GM18907 (cell line): ENCODE results near the gene FTO.

ENCODE experiments used
- ATAC-seq: cut with Tn5 transposase; IDR thresholded peaks from one replicate; pipeline ENCODE4 v1.9.1; 2021; ENCODE audit warnings: mild to moderate bottlenecking, moderate library complexity; ENCODE audit not compliant: unreplicated experiment

FTO gene

GRCh38 chr16:54193665-54194333 lies 489.8 kb downstream of the FTO start:
- peak; percentile 93 for ATAC-seq

DNA sequence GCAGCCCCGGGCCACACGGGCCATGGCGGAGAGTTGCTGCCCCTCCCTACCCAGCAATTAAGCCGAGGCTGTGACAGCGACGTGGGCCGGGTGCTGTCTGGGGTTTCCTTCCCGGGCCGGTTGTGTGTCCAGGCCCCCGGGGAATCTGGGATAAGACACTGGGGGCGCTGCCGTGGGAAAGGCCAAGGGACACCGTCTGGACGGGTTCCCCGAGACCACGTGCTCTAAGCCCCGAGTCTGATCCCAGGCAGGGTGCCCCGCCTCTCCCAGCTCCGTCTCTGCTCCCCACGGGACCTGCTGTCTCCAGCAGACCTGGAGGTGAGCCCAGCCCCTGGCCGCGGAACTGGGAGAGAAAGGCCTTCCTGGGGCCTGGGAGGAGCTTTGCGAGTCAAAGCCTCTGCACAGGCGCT lies 490.4 kb downstream of the FTO start:
- ATAC-seq, result no peak

DNA sequence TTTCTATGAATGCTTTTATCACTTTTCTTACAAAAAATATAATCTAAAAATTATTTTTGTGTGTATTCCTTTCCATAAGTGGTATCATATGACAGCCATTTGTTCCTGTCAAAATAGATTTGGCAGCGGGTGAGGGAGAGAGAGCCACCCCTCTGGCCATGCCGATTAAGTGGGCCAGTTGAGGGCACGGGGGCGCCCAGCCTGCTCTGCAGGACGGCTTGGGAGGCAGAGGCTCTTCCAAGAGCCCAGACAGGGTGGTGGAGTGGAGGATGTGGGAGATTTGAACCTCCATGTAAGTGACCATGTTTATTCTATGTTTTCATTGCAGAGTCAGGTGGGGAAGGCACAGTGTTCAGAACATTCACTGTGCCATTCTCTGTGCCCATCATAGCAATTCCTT lies 493.8 kb downstream of the FTO start:
- no peak for ATAC-seq

DNA sequence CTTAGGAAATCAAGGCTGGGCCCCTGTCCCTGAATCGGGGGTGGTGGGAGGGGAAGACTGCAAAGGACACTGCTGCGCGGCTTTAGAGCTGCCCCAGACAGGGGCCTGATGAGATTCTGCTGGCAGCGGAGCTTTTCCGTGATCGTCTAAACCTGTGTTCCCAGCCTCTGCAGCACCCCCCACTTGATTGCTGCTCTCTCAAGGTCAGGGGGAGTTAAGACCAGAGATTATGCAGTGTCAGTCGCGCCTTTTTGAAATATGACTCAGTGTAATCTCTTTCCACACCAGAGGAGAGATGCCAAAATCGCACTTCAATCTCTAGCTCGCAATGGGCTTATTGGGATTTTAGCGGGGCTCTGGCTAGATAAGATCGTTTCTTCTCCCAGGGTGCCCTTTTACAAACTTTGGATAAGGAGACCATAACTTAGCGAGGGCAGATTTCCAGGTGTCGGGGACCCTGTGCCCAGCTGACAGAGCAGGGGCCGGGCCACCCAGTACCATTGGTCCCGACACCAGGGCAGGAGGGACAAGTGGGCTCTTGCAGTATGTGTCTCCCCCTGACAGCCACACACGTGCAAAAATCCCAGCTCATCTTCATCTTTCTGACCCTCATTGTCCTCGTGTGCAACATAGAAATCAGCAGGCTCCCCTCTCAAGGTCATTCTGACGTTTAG lies 495.7 kb downstream of the FTO start:
- no peak for ATAC-seq

DNA sequence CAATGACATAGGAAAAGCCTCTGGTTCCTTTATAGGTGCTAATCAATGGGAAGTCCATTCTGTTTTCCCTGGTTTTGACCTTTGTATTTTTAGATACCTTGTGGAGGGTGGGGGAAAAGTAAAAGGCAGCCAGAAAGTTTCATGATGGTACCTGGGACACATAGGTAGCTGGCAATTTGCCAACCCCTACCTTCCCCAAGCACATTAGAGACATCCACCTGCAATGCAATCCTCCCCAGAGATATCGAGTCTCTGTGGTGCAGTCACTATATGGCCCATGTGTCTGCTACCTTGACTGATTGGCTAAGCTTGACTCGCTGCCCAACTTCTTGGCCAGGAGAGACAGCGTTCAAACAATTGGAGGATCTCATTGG lies 496.2 kb downstream of the FTO start:
- no peak for ATAC-seq

GRCh38 chr16:54200720-54201119 lies 496.8 kb downstream of the FTO start:
- ATAC-seq, result no peak

DNA sequence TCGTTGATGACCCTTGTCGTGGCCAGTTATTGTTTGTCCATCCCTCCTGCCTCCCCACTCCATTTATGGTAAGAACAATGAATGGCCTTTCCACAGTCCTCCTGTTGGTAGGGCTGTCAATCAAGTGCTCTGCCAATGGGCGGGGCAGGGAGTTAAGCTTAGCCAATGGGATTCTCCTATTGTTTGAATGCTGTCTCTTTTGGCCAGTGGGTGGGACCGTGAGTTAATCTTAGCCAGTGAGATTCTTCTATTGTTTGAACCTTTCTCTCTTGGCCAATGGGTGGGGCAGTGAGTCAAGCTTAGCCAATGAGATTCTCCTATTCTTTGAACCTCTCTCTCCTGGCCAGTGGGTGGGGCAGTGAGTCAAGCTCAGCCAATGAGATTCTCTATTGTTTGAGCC lies 497.2 kb downstream of the FTO start:
- no peak for ATAC-seq
